HG02571 (cell line): Measurements from ENCODE around the gene MYLK3.

Experiments
- ATAC-seq: cut with Tn5 transposase; IDR thresholded peaks from one replicate; pipeline ENCODE4 v1.9.1; 2021; ENCODE audit warnings: mild to moderate bottlenecking, moderate library complexity; ENCODE audit not compliant: unreplicated experiment

MYLK3 gene

GRCh38 chr16:46728806-46729205, 19.3 kb downstream of the MYLK3 start:
- ATAC-seq, result no peak

DNA sequence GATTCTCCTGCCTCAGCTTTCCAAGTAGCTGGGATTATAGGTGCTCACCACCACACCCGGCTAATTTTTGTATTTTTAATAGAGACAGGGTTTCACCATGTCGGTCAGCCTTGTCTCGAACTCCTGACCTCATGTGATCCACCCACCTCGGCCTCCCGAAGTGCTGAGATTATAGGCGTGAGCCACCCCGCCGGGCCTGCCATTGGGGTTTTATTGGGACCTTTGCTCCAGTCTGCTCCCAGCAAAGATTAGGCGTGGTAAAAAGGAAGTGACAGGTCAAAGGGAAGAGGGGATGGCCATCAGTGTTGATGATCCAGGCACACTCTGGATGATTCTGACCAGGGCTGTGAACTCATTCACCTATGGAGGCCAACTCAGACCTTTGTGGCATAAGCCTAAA, 20.5 kb downstream of the MYLK3 start:
- no peak for ATAC-seq

DNA sequence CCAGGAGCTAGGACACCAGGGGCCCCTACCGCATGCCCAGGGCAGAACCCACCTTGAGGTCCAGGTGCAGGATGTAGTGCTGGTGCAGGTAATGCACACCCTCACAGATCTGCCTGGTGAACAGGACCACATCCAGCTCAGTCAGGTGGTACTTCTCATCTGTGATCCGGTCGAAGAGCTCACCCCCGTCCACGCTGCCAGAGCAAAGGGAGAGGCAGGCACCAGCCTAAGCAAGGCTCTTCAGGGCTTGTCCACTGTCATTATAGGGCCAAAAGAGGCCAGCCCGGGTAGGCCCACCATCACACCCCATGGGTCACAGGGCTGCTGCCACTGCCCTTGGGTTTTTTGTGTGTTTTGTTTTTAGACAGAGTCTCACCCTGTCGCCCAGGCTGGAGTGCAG, 21.0 kb downstream of the MYLK3 start:
- ATAC-seq, result no peak

DNA sequence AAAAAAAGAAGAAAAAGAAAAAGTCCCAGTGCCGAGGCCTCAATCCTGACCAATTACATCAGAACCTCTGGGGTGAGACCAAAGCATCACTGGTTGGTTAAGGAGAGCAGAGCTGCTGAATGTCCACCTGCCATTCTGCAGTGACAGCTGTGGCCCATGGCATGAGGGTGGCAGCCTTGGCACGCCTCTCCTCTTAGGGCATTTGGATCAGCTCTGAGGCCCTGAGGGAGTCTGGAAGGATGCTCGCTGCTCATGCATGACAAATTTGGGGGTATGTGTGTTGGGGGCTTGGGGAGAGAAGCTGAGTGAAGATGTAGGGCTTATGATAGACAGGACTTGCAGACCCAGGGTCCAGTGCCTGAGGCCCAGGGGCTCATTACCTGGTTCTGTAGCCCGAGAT, 26.3 kb downstream of the MYLK3 start:
- no peak for ATAC-seq

DNA sequence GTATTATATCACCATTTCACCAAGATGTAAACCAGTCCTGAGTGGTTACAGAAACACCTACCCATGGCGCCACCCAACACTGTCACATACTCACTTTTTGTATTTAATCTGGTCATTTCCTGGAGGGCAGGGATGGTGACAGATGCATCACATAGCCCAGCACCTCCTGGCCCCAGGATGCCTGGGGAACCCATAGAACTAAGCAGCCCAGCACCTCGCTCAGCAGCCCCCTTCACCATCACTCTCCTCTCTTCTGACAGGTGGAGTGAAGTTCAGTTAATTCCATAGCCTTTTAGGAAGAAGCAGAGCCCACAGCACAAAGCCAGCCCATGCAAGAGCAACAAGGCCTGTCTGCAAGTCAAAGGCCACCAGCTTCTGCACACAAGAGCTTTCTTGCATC, 27.5 kb downstream of the MYLK3 start:
- no peak for ATAC-seq

- no peak for ATAC-seq
These were observed 28.6 kb downstream of the MYLK3 start for GRCh38 chr16:46719528-46719927.

- no peak for ATAC-seq
These were observed 29.9 kb downstream of the MYLK3 start for GRCh38 chr16:46718214-46718613.

DNA sequence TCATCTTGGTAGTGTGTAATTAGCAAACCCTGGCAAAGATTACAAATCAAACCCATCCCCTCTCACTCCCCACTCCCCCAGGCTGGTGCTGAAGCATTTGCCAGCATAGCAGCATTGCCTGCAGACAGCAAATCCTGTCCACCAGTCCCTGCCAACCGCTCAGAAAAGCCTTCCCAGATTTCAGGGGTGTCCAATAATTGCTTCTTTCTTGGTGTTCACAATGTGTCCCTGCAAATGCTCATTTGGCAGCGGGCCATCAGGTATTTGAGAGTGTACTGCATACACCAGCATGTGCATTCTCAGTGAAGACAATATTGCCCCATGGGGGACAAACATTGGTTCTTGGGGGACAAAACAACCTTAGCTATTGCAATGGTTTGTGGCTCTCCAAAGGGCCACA, 30.5 kb downstream of the MYLK3 start:
- no peak for ATAC-seq

GRCh38 chr16:46715769-46716305, 32.3 kb downstream of the MYLK3 start:
- no peak for ATAC-seq

- ATAC-seq, result no peak
These were observed 33.1 kb downstream of the MYLK3 start for GRCh38 chr16:46714797-46715591.

- no peak for ATAC-seq
These were observed 34.5 kb downstream of the MYLK3 start for GRCh38 chr16:46713634-46714033.

GRCh38 chr16:46712911-46713310, 35.2 kb downstream of the MYLK3 start:
- ATAC-seq, result no peak

DNA sequence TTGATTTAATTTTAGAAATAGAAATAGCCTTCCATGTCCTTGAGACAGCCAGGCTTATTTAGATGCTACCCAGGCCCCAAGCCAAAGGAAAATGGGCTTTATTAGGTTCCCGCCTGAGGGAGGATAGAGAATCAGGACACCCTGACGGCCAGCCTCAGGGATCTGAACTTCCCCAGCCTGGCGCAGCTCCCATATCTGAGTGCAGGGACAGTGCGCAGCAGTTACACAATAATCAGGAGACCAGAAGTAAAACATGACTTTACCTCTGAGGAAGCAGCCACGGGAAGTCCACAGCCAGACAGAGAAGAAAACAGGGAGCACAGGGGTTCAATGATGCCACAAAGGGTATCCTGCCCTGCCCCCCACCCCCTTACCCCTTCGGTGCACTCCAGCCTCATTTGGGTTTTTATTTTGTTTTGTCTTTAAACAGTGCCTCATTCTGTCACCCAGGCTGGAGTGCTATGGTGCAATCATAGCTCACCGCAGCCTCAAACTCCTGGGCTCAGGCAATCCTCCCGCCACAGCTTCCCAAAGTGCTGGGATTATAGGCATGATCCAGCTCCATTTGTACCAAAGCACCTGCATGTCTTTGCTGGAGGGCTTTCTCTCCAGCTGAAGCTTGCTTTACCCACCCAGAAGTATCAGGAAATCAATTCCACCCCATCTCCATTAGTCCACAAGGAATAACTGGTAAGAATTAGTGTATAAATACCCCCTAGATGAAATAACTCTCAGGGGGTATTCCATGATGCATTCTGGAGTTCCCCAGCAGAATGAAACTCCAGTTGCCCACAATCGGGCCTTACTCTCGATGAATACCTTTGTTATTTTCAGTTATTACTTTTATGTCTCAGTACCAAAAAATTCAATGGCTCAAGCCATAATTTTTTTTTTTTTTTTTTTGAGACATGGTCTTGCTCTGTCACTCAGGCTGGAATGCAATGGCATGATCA, 36.8 kb downstream of the MYLK3 start:
- no peak for ATAC-seq

DNA sequence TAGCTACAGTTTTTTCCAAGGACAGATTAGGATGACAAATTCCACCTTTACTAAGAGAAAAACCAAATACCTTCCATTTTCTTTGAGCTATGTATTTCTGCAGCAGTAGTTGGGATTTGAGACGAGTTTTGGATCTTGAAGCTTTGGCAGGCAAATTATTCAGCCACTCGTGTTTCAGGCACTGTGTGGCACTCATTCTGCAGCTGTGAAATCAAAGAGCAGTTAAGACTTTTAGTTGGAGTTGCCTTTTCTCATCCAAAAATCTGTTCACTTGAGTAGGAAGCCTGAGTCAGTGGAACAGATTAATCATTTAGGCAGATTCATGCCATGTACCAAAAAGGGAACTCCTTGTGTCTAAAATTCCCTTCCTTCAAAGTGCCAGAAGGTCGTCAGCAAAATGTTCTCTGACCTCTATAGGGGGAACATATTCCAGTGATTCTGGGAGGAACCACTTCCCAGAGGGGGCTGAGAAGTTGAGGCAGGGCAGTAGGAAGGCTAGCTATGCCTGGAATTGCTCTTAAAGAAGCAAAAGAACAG, 38.6 kb downstream of the MYLK3 start:
- no peak for ATAC-seq

DNA sequence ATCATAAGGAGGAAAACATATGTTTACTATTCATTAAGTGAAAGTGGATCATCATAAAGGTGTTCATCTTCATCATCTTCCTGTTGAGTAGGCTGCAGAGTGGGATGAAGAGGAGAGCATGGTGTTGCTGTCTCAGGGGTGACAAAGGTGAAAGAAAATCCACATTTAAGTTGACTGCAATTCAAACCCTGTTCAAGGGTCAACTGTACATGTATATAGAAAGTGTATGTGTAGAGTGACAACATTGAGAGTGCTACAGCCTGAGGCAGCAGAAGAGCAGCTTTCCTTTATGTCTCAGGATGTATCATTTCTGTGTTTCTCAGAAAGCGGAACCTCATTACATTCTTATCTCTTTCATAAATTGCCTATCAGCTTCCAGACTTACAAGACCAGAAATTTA, 41.5 kb downstream of the MYLK3 start:
- ATAC-seq, result no peak

DNA sequence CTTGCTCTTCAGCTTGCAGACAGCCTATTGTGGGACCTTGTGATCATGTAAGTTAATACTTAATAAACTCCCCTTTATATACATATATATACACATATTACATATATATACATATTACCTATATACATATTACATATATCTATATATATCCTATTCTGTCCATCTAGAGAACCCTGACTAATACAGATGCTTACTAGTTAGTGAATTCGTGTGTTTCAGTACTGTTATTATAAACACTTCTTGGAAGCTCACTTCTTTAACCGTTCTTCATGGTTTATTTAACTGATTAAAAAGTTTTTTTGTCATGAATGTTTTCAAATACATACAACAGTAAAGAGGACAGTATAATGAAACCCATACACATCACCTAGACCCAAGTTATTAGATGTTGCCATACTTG, 46.1 kb downstream of the MYLK3 start:
- no peak for ATAC-seq

DNA sequence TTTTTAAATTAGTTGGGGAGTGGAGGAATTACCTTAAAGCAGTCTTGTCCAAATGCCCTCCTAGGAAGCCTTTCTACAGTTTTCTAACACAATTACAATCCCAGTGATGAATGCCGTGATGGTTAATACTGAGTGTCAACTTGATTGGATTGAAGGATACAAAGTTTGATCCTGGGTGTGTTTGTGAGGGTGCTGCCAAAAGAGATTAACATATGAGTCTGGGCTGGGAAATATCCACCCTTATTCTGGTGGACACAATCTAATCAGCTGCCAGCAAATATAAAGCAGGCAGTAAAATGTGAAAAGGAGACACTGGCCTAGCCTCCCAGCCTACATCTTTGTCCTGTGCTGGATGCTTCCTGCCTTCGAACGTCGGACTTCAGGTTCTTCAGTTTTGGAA, 46.5 kb downstream of the MYLK3 start:
- no peak for ATAC-seq

- no peak for ATAC-seq
These were observed 48.1 kb downstream of the MYLK3 start for GRCh38 chr16:46700048-46700447.

GRCh38 chr16:46696957-46697356, 51.2 kb downstream of the MYLK3 start:
- no peak for ATAC-seq

DNA sequence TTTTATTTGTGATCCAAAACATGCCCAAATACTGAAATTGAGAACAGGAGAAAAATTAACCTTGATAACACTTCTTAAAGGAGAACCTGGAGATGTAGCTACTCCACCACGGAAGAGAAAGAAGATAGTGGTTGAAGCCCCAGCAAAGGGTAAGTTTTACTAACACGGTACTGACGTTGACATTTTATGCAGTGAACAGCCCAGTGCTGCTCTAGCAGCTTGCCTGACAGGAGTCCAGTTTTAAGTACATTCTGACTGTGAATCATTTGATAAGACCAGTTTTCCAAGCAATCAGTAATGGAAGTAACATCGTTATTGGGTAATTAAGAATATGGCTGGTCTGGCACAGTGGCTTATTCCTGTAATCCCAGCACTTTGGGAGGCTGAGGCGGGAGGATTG, 52.2 kb downstream of the MYLK3 start:
- ATAC-seq, result no peak

- ATAC-seq, result no peak
These were observed 54.5 kb downstream of the MYLK3 start for GRCh38 chr16:46693598-46693997.
